IMR-90 (cell line): ENCODE measurements around the gene FA2H. TPM values are rescaled to one million over a fixed set of nuclear protein-coding genes. Genes with fewer than 3 reads are reported as not detected.

Experiments
- ATAC-seq: fragments of 200-7000 bp; cut with Tn5 transposase; 2 replicates; pipeline ENCODE4 v1.9.1; 2020; ENCODE audit warnings: low read depth, mild to moderate bottlenecking, moderate library complexity
- BruUV-seq: library from RNA; stranded (reverse); fragments of 400-500 nt; replicated peaks from 2 replicates; lab custom pipeline; 2021; lab: Mats Ljungman, UMichigan
- CTCF ChIA-PET: fragments of 300-600 bp; formaldehyde crosslinking; extraction: SDS; loops from one replicate; lab custom pipeline; 2021; ENCODE audit warnings: antibody characterized with exemption; lab: Yijun Ruan, JAX
- POLR2A ChIA-PET: fragments of 300-600 bp; sonication (Branson Sonifier 250); formaldehyde crosslinking; loops from one replicate; lab custom pipeline; 2022; ENCODE audit warnings: antibody characterized with exemption; ENCODE audit not compliant: unreplicated experiment; lab: Charles Lee
- DNase-seq: peaks from one replicate; pipeline ENCODE4 v3.0.0; 2013
- H2AFZ ChIP-seq: replicated peaks from 2 replicates; pipeline ENCODE3; 2013; ENCODE audit warnings: low read length, mild to moderate bottlenecking; ENCODE audit not compliant: poor library complexity
- H2AK5ac ChIP-seq: 2 replicates; pipeline ENCODE4 v1.6.1; 2013; ENCODE audit warnings: low read depth, low read length, inconsistent platforms
- H2AK9ac ChIP-seq: replicated peaks from 2 replicates; pipeline ENCODE3; 2013; ENCODE audit warnings: mild to moderate bottlenecking, low read depth, low read length, moderate library complexity; ENCODE audit not compliant: poor library complexity
- H2BK120ac ChIP-seq: 2 replicates; pipeline ENCODE4 v1.6.1; 2013; ENCODE audit warnings: low read depth, low read length, inconsistent platforms
- H2BK15ac ChIP-seq: 3 replicates; pipeline ENCODE4 v1.6.1; 2013; ENCODE audit warnings: low read depth, low read length, inconsistent platforms
- H2BK20ac ChIP-seq: 2 replicates; pipeline ENCODE4 v1.6.1; 2013; ENCODE audit warnings: low read depth, mild to moderate bottlenecking, inconsistent platforms, low read length, moderate library complexity
- H2BK5ac ChIP-seq: 2 replicates; pipeline ENCODE4 v1.6.1; 2013; ENCODE audit warnings: mild to moderate bottlenecking, low read depth, low read length, inconsistent platforms; ENCODE audit not compliant: poor library complexity, severe bottlenecking
- H3K14ac ChIP-seq: replicated peaks from 2 replicates; pipeline ENCODE4 v1.6.1; 2013; ENCODE audit warnings: low read depth, low read length, inconsistent platforms
- H3K18ac ChIP-seq: 2 replicates; pipeline ENCODE4 v1.6.1; 2013; ENCODE audit warnings: low read depth, low read length, control low read depth
- H3K23ac ChIP-seq: 2 replicates; pipeline ENCODE4 v1.6.1; 2013; ENCODE audit warnings: low read depth, low read length, inconsistent platforms
- H3K27ac ChIP-seq: 2 replicates; pipeline ENCODE4 v1.5.1; 2013; ENCODE audit warnings: mild to moderate bottlenecking, control low read depth, low read length; ENCODE audit not compliant: insufficient read depth
- H3K27me3 ChIP-seq: 2 replicates; pipeline ENCODE4 v1.6.1; 2013; ENCODE audit warnings: low read length; ENCODE audit not compliant: control insufficient read depth, insufficient read depth
- H3K36me3 ChIP-seq: 2 replicates; pipeline ENCODE4 v1.6.1; 2013; ENCODE audit warnings: low read length, mixed read lengths; ENCODE audit not compliant: control insufficient read depth, insufficient read depth
- H3K4ac ChIP-seq: 2 replicates; pipeline ENCODE4 v1.6.1; 2013; ENCODE audit warnings: low read depth, low read length, inconsistent platforms
- H3K4me1 ChIP-seq: 2 replicates; pipeline ENCODE4 v1.6.1; 2013; ENCODE audit warnings: low read length, mixed read lengths; ENCODE audit not compliant: control insufficient read depth, insufficient read depth
- H3K4me2 ChIP-seq: 2 replicates; pipeline ENCODE4 v1.6.1; 2013; ENCODE audit warnings: low read depth, mild to moderate bottlenecking, control low read depth, low read length, moderate library complexity
- H3K4me3 ChIP-seq: 2 replicates; pipeline ENCODE4 v1.5.1; 2013; ENCODE audit warnings: low read depth, mild to moderate bottlenecking, control low read depth, low read length, moderate library complexity; ENCODE audit not compliant: insufficient read depth
- H3K56ac ChIP-seq: 2 replicates; pipeline ENCODE4 v1.6.1; 2013; ENCODE audit warnings: low read length, inconsistent platforms; ENCODE audit not compliant: insufficient read depth; ENCODE audit errors: extremely low read depth
- H3K79me1 ChIP-seq, 2 experiments: 2 replicates each; pipeline ENCODE4 v1.6.1; 2013; ENCODE audit warnings: low read length in 2 of 2, inconsistent platforms in 1 of 2, low read depth in 1 of 2
- H3K9ac ChIP-seq: 2 replicates; pipeline ENCODE4 v1.6.1; 2013; ENCODE audit warnings: low read depth, low read length, control low read depth
- H3K9me1 ChIP-seq: 2 replicates; pipeline ENCODE4 v1.6.1; 2013; ENCODE audit warnings: low read length, inconsistent platforms; ENCODE audit not compliant: insufficient read depth
- H3K9me3 ChIP-seq: 2 replicates; pipeline ENCODE4 v1.6.1; 2013; ENCODE audit warnings: low read length; ENCODE audit not compliant: control insufficient read depth, insufficient read depth
- H4K20me1 ChIP-seq: 2 replicates; pipeline ENCODE4 v1.6.1; 2013; ENCODE audit warnings: low read length, inconsistent platforms; ENCODE audit not compliant: insufficient read depth
- H4K5ac ChIP-seq: 2 replicates; pipeline ENCODE4 v1.6.1; 2013; ENCODE audit warnings: mild to moderate bottlenecking, low read depth, low read length, control low read depth
- H4K8ac ChIP-seq, 2 experiments: 2 replicates each; pipeline ENCODE4 v1.6.1; 2013; ENCODE audit warnings: low read depth in 2 of 2, low read length in 2 of 2, control low read depth in 1 of 2, inconsistent platforms in 1 of 2
- H4K91ac ChIP-seq: 2 replicates; pipeline ENCODE4 v1.6.1; 2013; ENCODE audit warnings: low read depth, low read length, inconsistent platforms; ENCODE audit not compliant: insufficient read depth
- BHLHE40 ChIP-seq: fragments of 150-350 bp; IDR thresholded peaks from 2 replicates; pipeline ENCODE4 v1.6.1; 2016; ENCODE audit warnings: mild to moderate bottlenecking, low read depth, low read length
- CEBPB ChIP-seq: IDR thresholded peaks from 2 replicates; pipeline ENCODE4 v1.6.1; 2012; ENCODE audit warnings: low read depth, low read length, improper control_type of control experiment
- CHD1 ChIP-seq: IDR thresholded peaks from 2 replicates; pipeline ENCODE4 v1.6.1; 2012; ENCODE audit warnings: low read depth, low read length, improper control_type of control experiment
- CTCF ChIP-seq: conservative IDR thresholded peaks from 2 replicates; pipeline ENCODE4 v1.5.1; 2012; ENCODE audit warnings: mild to moderate bottlenecking, low read depth, low read length, improper control_type of control experiment
- ELK1 ChIP-seq: fragments of 150-350 bp; IDR thresholded peaks from 2 replicates; pipeline ENCODE4 v1.6.1; 2016; ENCODE audit warnings: low read depth, mild to moderate bottlenecking, low read length, moderate library complexity, borderline replicate concordance
- FOS ChIP-seq: fragments of 150-350 bp; IDR thresholded peaks from 2 replicates; pipeline ENCODE4 v1.6.1; 2016; ENCODE audit warnings: low read depth, low read length
- MAFK ChIP-seq: IDR thresholded peaks from 2 replicates; pipeline ENCODE4 v1.6.1; 2012; ENCODE audit warnings: low read depth, low read length, improper control_type of control experiment
- MAZ ChIP-seq: IDR thresholded peaks from 2 replicates; pipeline ENCODE4 v1.6.1; 2012; ENCODE audit warnings: low read depth, mild to moderate bottlenecking, low read length, improper control_type of control experiment, moderate library complexity, borderline replicate concordance
- MXI1 ChIP-seq: IDR thresholded peaks from 2 replicates; pipeline ENCODE4 v1.6.1; 2012; ENCODE audit warnings: low read depth, mild to moderate bottlenecking, low read length, moderate library complexity, borderline replicate concordance
- NFE2L2 ChIP-seq: fragments of 150-350 bp; IDR thresholded peaks from 2 replicates; pipeline ENCODE4 v1.6.1; 2016; ENCODE audit warnings: low read depth, mild to moderate bottlenecking, low read length
- POLR2A ChIP-seq: IDR thresholded peaks from 2 replicates; pipeline ENCODE4 v1.6.1; 2012; ENCODE audit warnings: mild to moderate bottlenecking, low read depth, low read length
- RAD21 ChIP-seq: IDR thresholded peaks from 2 replicates; pipeline ENCODE4 v1.6.1; 2012; ENCODE audit warnings: low read length, improper control_type of control experiment
- RCOR1 ChIP-seq: IDR thresholded peaks from 2 replicates; pipeline ENCODE4 v1.6.1; 2012; ENCODE audit warnings: mild to moderate bottlenecking, low read length, improper control_type of control experiment; ENCODE audit not compliant: insufficient replicate concordance
- RFX5 ChIP-seq: IDR thresholded peaks from 2 replicates; pipeline ENCODE4 v1.8.0; 2012; ENCODE audit warnings: low read depth, mild to moderate bottlenecking, low read length, moderate library complexity
- SMC3 ChIP-seq: fragments of 150-350 bp; IDR thresholded peaks from 2 replicates; pipeline ENCODE4 v1.6.1; 2016; ENCODE audit warnings: low read depth, mild to moderate bottlenecking, antibody characterized with exemption, low read length, moderate library complexity
- USF2 ChIP-seq: fragments of 150-350 bp; IDR thresholded peaks from 2 replicates; pipeline ENCODE4 v1.6.1; 2017; ENCODE audit warnings: mild to moderate bottlenecking, antibody characterized with exemption, low read length, low read depth
- WGBS, 2 experiments: methylation state at CpG; one replicate each; pipeline versions ENCODE4 v1.1.5 to v1.1.7; 2013; ENCODE audit warnings: missing lambda C conversion rate in 2 of 2; ENCODE audit not compliant: insufficient read length in 1 of 2; ENCODE audit errors: extremely low coverage in 2 of 2; 5-methylcytosine and 5-hydroxymethylcytosine counted together
- dilution Hi-C: fragments of 300-500 bp; cut with HindIII; formaldehyde crosslinking; loops from one replicate; pipeline ENCODE4 v1.14.3; 2018; ENCODE audit warnings: low sequenced_read_pairs; ENCODE audit not compliant: unreplicated experiment
- in situ Hi-C: fragments of 300-500 bp; cut with MboI; formaldehyde crosslinking; loops from 3 replicates; pipeline ENCODE4 v1.14.3; 2019; ENCODE audit warnings: low sequenced_read_pairs, inconsistent platforms, mixed read lengths
- intact Hi-C: fragments of 100-400 bp; cut with micrococcal nuclease; formaldehyde crosslinking; loops from 2 replicates; pipeline ENCODE4 v1.10.0; 2022
- polyA plus RNA-seq, 3 experiments: library from polyadenylated mRNA; depleted of rRNA; stranded (reverse); fragments of >200 nt; gene quantifications; 2 replicates each; pipeline ENCODE4 v1.2.3, GENCODE V29; 2012; ENCODE audit warnings: low replicate concordance in 1 of 3
- total RNA-seq: library from RNA; depleted of rRNA; stranded (reverse); fragments of >200 nt; gene quantifications from 2 replicates; pipeline ENCODE4 v1.2.3, GENCODE V29; 2012

FA2H gene
- total and polyA plus RNA-seq, 2 of the 4 experiments (the other 2 are of a cell fraction): not detected

DNA sequence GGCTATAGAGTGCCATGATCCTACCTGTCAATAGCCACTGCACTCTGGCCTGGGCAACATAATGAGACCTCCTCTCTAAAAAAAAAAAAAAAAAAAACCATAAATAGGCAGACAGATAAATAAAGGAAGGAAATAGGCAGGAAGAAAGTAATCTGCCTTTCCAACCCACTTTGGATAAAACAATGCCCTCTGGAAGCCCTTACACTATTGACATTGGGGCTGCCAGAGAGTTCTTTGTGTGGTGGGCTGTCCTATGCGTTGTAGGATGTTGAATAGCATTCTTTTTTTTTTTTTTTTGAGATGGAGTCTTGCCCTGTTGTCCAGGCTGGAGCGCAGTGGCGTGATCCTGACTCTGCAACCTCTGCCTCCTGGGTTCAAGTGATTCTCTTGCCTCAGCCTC, 100.7 kb downstream of the FA2H start:
- intact Hi-C loops: no loop called here
- Histone ChIP-seq H3K4me1 (no peaks in the 10 kb centered on the region), H3K4ac (no peak overlapping the region), H4K91ac (no peak overlapping the region), H3K56ac (no peak overlapping the region), H2BK15ac (no peak overlapping the region), H2AK5ac (no peak overlapping the region), H3K79me1 (no peaks in the 10 kb centered on the region; a peak in 1 of 4 replicates), H3K27me3 (no peaks in the 10 kb centered on the region), H3K9ac (no peak overlapping the region), H3K4me2 (no peak overlapping the region), H2BK5ac (no peak overlapping the region), H2AK9ac (no peak overlapping the region), H3K36me3 (peaks cover 3% of the 10 kb centered on the region), H2AFZ (no peak overlapping the region), H4K8ac (no peak overlapping the region), H3K9me3 (no peaks in the 10 kb centered on the region), H4K5ac (no peak overlapping the region), H3K18ac (no peak overlapping the region), H4K20me1 (no peaks in the 10 kb centered on the region), H2BK20ac (no peak overlapping the region), H2BK120ac (no peak overlapping the region), H3K23ac (no peak overlapping the region), H3K14ac (no peak overlapping the region), H3K27ac (no peak overlapping the region), H3K9me1 (no peaks in the 10 kb centered on the region), H3K4me3 (no peak overlapping the region)
- dilution Hi-C loops: no loop called here
- TF ChIP-seq CHD1: no peak
- no peak for TF ChIP-seq NFE2L2
- TF ChIP-seq FOS: no peak
- no peak for TF ChIP-seq POLR2A
- TF ChIP-seq USF2: no peak
- TF ChIP-seq SMC3: no peak
- no peak for TF ChIP-seq MAZ
- no peak for TF ChIP-seq RFX5
- TF ChIP-seq MAFK: no peak
- no peak for TF ChIP-seq ELK1
- no peak for TF ChIP-seq CTCF
- no peak for TF ChIP-seq RAD21
- TF ChIP-seq RCOR1: no peak
- TF ChIP-seq MXI1: no peak
- TF ChIP-seq CEBPB: no peak
- no peak for TF ChIP-seq BHLHE40
- ATAC-seq: no peak
- 80% methylated on average over 1 of the region's 3 CpGs; no CpG with 5 or more reads in 1 of the 2 experiments for WGBS, 2 experiments
- ChIA-PET CTCF (interaction anchor here (0.6 kb wide), 1 partner anchor 181 kb away, joined by 5 read pairs; no protein-coding TSS in a partner anchor), POLR2A (no interaction called here)
- no peak for DNase-seq
- in situ Hi-C loops: no loop called here
- no TSS peak for BruUV-seq
